GM21390 (cell line): ENCODE results near the gene RBM12.
"Not testable (repeated sequence)": the region's sequence is repeated elsewhere in the genome, so short reads cannot be mapped to it uniquely, and the experiment has no call there.

Source experiments
- ATAC-seq: cut with Tn5 transposase; IDR thresholded peaks from one replicate; pipeline ENCODE4 v1.9.1; 2021; ENCODE audit not compliant: unreplicated experiment

Gene RBM12

DNA sequence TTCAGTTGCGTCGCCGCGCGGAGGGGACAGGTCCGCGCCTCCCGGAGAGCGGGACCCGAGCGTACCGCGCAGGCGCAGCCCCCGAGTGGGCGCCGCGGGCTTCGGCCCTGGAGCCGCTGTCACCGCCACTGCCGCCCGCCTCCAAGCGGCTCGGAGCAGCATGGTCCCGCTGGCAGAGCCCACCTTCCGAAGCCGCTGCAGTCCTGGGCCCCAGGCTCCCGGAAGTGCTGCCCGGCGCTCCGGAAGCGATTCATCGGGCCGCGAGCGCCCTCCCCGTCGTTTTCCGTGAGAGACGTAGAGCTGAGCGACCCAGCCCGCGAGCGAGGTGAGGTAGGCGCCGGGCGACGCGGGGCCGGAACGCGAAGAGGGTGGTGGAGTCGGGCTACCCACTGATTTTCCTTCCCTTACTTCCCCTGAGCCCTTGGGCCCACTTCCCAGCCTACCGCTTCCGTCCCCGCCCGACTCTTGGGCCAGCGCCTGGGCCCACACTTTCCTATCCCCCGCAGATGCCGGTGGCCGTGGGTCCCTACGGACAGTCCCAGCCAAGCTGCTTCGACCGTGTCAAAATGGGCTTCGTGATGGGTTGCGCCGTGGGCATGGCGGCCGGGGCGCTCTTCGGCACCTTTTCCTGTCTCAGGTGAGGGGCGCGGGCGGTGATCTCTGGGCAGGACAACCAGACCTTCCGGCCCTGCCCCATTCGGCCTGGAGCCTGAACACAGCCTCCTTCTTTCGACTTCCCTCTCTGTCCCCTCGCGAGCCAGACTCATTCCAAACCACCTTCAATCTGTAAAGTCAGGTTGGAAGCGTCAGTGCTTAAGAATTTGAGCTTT is 34.6 kb upstream of the RBM12 start, which contains the start of the genes NFS1 and ROMO1:
NFS1 (minus strand) TSS at position 226 of the 830 bp plus-strand sequence; CDS start at position 162, 64 bp downstream.
ROMO1 (plus strand) TSS at position 279 of the 830 bp plus-strand sequence; CDS start at position 507, 228 bp downstream.
- ATAC-seq: peak; percentile 74

GRCh38 chr20:35698298-35699126 is 33.8 kb upstream of the RBM12 start:
- ATAC-seq: peak; percentile 29

GRCh38 chr20:35697696-35698297 is 33.1 kb upstream of the RBM12 start:
- no peak for ATAC-seq

GRCh38 chr20:35695978-35696377 is 31.3 kb upstream of the RBM12 start:
- no peak for ATAC-seq

- ATAC-seq: no peak
These were observed 30.6 kb upstream of the RBM12 start for GRCh38 chr20:35695245-35695749.

- no peak for ATAC-seq
These were observed 25.6 kb upstream of the RBM12 start for GRCh38 chr20:35690265-35690664.

- ATAC-seq: not testable (repeated sequence)
These were observed 22.2 kb upstream of the RBM12 start for GRCh38 chr20:35686872-35687271.

DNA sequence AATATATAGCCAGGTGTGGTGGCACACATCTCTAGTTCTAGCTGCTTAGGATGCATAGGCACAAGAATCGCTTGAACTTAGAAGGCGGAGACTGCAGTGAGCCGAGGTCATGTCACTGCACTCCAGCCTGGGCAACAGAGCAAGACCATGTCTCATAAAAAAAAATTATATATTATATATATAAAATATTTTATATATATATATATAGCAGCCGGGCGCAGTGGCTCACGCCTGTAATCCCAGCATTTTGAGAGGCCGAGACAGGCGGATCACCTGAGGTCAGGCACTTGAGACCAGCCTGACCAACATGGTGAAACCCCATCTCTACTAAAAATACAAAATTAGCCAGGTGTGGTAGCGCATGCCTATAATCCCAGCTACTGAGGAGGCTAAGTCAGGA is 20.7 kb upstream of the RBM12 start:
- ATAC-seq: not testable (repeated sequence)

DNA sequence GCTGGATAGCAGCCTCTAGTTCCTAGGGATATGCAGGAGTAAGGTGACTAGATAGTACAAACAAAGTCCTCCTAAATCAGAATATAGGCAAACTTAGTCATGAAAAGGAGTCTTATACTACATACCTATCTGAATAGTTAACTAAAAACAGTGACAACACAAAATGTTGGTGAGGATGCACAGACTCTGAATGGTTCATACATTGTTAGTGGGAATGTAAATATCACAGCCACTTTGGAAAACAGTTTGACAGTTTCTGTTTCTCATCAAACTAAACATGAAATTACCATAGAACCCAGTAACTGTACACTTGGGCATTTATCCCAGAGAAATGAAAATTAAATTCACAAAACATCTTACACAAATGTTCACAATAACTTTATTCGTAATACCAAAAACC is 17.3 kb upstream of the RBM12 start:
- no peak for ATAC-seq

DNA sequence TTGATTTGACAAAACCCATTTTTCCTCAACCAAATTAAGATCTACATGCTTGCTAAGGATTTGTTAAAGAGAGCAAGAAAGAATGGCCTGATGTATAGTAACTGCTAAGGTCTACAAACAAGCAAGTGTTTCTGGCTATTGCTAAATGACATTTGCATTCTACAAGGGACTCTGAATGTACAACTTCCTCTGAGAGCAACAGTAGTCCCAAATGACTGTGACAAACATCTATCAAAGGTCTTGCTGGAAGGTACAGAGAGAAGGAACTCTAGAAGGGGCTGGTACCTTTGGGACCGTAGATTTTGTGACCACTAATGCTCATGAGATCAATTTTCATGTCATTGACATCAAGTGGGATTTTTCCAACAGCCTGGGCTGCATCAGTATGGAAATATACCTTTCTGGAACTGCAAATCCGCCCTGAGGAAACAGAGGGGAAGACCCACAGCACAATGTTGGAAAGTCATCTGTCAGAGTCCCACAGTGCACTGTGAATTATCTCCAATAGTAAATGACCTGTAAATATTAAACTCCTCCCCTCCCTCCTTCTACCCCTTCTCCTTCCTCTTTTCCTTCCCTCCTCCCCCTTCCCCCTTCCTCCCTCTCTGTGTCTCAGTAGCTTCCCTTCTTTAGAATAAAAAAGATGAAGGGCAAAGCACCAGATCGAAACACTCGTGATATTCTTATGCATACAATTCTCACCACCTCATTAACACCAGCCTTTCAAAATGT is 15.9 kb upstream of the RBM12 start:
- no peak for ATAC-seq

GRCh38 chr20:35674921-35675320 is 10.2 kb upstream of the RBM12 start:
- ATAC-seq: no peak

DNA sequence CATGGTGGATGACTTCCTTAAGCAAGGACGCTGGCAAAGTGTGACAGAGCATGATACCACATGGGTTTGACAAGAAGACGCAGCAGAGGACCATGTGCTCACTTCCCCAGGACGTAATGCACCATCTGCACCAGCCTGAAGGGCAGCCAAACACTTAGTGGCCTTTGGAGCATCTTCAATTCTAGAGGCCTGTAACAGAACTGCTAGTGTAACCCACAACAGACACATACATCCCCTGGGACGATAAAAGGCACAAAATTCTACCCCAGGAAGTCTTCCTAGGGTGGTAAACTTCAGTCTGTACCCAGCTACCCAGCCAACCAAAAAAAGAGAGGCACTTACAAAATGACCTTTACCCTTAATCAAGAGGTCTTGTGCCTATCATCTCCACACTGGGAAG is 9.2 kb upstream of the RBM12 start:
- no peak for ATAC-seq

- no peak for ATAC-seq
These were observed 5.0 kb upstream of the RBM12 start for GRCh38 chr20:35669681-35670080.

DNA sequence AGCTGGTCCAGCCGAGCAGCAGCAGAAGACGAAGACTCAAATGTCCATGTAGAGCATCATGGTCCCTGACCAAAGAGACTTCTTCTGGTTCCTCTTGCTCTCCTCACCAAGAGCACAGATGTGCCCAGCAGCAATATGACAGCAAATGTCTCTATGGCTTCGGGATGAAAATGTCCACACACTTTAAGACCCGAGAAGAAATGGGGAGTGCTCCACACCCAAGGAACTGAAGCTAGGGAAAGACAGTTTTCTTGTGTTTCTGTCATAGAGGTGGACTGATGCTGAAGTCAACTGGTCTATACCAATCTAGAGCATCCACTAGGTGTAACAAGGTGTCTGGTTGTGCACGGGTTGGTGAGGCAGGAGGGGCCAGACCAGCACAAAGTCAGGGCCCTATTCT is 4.5 kb upstream of the RBM12 start:
- ATAC-seq: no peak

GRCh38 chr20:35665949-35666288 is 1.2 kb upstream of the RBM12 start:
- ATAC-seq: no peak

DNA sequence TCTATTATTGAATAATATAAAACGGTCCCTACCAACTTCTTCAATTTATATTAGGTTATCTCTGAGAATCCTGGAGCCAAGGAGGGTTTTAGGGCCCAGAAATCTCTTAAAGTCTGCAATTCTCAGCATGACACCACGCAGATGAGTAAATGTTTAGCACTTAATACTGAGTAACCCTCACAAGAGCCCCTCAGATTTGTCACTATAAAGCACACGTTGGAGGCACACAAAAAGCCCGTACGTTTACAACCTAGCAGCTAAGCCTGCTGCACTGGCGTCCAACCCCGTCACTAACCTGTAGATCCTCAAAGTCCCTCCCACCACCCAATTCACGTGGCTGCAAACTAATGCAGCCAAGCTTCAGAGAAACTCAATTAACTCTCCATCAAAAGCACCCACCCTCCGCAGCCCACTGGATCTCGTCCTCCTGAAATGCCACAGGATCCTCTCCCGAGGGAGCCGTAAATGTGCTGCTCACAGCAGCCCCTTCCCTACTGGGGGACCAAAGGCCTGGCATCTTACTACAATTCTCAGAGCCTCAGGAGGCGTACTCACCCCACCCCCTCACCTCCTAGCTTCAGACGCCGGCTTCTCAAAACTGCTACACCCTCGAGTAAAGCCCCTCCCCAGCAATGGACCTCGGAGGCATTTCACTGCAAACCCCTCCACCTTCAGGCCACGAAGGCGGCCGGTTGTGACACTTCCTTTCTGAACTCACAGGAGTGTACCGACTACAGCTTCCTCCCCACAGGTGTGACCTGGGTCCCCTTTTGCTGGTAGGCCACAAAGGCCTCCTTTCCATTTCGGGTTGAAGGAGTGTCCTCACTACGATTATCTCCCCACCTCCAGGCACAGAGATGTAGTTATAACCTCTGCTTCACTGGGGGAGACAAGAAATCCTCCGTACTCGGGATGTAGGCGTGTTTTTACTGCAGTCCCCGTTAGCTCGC is 909 bp downstream of the RBM12 start:
- ATAC-seq: peak; percentile 31

- no peak for ATAC-seq
These were observed 2.1 kb downstream of the RBM12 start for GRCh38 chr20:35662551-35662950.

- ATAC-seq: no peak
These were observed 2.8 kb downstream of the RBM12 start for GRCh38 chr20:35661908-35662307.

DNA sequence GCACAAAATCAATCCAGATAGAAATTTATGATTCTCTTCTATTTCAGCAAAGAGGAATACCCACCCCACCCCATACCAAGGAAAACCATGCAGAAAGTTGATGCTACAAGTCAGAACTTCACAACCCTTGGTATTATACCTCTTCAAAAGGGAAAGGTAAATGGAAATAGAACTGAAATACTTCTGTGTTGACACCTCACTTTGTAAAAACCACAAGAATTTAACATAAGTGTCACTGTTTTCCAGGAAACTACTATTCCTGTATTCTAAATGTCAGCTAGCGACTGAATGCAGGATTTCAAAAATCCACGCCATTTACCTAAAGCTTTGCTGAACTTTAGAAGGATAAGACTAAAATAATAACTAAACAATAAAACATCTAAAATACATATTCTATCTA is 3.6 kb downstream of the RBM12 start:
- ATAC-seq: no peak
